Gastroesophageal sphincter (tissue), 3 donors: Measurements from ENCODE around the gene ARHGAP30.
"Not testable (repeated sequence)": the region's sequence is repeated elsewhere in the genome, so short reads cannot be mapped to it uniquely, and the experiment has no call there.

Experiments used
- CTCF ChIP-seq, 4 experiments: fragments of 200-600 bp in 2 of 4; fragments of 450-650 bp in 2 of 4; sonication (generic) in 1 of 4; IDR thresholded peaks; one replicate each; pipeline ENCODE4 v1.5.1; 2017 to 2019; ENCODE audit warnings: antibody characterized with exemption in 4 of 4, mild to moderate bottlenecking in 2 of 4, moderate library complexity in 2 of 4
- EP300 ChIP-seq: sonication (generic); formaldehyde crosslinking; IDR thresholded peaks from one replicate; pipeline ENCODE4 v1.6.1; 2017; ENCODE audit warnings: antibody characterized with exemption, mild to moderate bottlenecking
- POLR2A ChIP-seq, 2 donors: fragments of 450-650 bp; IDR thresholded peaks; one replicate each; pipeline ENCODE4 v1.6.1; 2017; ENCODE audit warnings: antibody characterized with exemption in 2 of 2, mild to moderate bottlenecking in 2 of 2, moderate library complexity in 1 of 2

GRCh38 chr1:161017181-161017580, 52.5 kb downstream of the ARHGAP30 start:
- TF ChIP-seq POLR2A (IDR thresholded peaks at IDR 0.05); CTCF (IDR thresholded peaks at IDR 0.05); EP300: not testable (repeated sequence)
